Fibroblast of pulmonary artery (primary cell): ENCODE measurements around the gene TM9SF2.
A peak's percentile ranks its signal among the peaks of the same experiment; 100 is the strongest.

Experiments used
- DNase-seq: peaks from one replicate; pipeline ENCODE4 v3.0.0-alpha.2; 2010; ENCODE audit warnings: low read depth
- H3K4me3 ChIP-seq: replicated peaks from 2 replicates; pipeline ENCODE4 v1.5.1; 2011; ENCODE audit warnings: low read depth, mild to moderate bottlenecking, control low read depth, low read length, moderate library complexity
- TF ChIP-seq, protein P1 (sequence below): IDR thresholded peaks from 2 replicates; pipeline ENCODE4 v1.5.1; 2011; ENCODE audit warnings: mild to moderate bottlenecking, control low read depth, low read length, inconsistent platforms; ENCODE audit errors: missing control alignments

TM9SF2 gene

DNA sequence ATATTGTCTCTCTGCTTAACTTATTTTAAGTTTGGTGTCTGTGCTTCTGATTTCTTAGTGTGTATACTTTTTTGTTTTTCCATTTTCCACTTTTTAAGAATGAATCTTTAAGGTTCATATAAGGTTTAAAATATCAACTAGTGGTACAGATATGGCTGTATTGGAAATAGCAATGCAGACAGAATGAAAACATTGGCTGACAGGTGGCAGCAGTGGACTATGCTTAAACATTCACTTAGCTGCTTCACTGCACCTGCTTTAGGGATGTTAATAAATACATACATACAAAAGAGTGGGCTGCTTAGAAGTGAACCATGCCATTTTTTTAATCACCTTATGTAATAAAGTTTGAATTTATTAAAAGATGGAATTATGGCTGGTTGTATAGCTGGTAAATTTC lies 27.3 kb downstream of the TM9SF2 start:
- no peak overlapping the region for H3K4me3 ChIP-seq
- DNase-seq, result no peak
- TF ChIP-seq, protein P1, sequence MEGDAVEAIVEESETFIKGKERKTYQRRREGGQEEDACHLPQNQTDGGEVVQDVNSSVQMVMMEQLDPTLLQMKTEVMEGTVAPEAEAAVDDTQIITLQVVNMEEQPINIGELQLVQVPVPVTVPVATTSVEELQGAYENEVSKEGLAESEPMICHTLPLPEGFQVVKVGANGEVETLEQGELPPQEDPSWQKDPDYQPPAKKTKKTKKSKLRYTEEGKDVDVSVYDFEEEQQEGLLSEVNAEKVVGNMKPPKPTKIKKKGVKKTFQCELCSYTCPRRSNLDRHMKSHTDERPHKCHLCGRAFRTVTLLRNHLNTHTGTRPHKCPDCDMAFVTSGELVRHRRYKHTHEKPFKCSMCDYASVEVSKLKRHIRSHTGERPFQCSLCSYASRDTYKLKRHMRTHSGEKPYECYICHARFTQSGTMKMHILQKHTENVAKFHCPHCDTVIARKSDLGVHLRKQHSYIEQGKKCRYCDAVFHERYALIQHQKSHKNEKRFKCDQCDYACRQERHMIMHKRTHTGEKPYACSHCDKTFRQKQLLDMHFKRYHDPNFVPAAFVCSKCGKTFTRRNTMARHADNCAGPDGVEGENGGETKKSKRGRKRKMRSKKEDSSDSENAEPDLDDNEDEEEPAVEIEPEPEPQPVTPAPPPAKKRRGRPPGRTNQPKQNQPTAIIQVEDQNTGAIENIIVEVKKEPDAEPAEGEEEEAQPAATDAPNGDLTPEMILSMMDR, result peak; percentile 4

DNA sequence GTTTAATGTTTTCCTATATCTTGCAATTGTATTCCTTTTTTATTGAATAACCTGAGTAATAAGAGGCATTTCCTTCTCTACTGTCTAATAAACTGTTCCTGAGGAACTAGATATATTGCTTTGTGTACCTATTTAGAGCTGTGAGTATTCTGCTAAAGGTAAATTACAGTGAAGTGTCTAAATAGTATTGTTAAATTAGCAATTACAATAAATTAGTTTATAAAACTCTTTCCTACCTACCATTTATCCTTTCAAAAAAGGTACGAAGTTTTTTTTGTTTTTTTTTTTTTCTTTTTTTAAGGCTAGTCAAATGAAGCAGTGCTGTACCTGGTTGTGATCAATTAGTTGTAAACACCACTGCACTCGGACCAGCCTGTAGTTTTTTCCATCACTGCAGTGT lies 34.8 kb downstream of the TM9SF2 start:
- H3K4me3 ChIP-seq, result no peak overlapping the region
- TF ChIP-seq, protein P1, result no peak
- no peak for DNase-seq

DNA sequence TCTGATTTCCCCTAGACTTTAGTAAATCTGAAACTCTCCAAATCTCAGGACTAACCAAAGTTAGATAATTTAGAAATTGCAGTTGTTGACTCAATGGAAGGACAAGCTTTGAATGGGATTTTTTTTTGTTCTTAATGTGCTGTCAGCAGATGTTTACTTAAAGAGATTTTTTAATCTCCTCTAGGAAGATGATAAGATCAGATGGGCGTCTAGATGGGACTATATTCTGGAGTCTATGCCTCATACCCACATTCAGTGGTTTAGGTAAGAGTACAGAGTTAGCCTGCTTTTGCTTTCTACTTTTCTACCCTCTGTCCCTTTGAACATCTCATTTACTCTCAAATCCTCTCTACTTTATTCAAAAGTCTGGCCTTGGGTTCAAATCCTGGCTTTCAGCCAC lies 39.3 kb downstream of the TM9SF2 start:
- H3K4me3 ChIP-seq, result no peak overlapping the region
- DNase-seq, result no peak
- TF ChIP-seq, protein P1, result no peak

DNA sequence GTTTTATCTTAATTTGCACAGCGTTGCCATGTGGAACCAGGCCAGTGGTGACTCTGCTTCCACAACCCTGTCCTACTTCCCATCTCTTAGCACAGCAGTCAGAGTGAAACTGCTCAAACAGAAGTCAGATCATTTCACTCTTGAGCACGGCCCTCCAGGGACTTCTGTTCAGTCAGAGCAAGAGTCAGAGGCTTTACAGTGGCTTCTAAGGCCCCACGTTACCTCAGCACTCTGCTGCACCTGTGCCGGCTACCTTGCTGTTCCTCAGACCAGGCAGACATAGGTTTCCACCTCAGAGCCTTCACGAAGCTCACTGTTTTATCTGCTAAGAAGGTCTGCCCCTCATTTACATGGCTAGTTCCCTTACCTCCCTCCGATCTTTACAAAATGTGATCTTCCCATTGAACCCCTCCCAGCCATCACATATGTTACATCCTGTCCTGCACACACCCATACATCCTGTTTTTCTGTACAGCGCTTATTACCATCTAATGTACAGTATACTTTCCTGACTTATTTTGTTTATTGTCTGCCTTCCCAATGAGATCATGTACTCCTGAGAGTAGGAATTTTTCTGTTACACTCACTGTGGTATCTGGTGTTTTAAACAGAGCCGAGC lies 41.6 kb downstream of the TM9SF2 start:
- H3K4me3 ChIP-seq, result no peak overlapping the region
- TF ChIP-seq, protein P1, result no peak
- no peak for DNase-seq

DNA sequence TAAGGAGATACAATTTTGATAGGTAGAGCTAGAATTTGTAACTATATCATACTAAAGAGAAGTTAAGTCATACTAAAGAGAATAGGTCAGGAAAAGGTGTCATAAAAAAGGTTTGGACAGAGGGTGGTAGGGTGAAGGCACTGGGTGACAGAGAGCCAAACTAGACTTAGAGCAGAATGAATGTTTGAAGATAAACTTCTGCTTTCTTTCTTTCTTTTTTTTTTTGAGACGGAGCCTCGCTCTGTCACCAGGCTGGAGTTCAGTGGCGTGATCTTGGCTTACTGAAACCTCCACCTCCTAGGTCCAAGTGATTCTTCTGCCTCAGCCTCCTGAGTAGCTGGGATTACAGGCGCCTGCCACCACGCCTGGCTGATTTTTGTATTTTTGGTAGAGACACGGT lies 44.1 kb downstream of the TM9SF2 start:
- no peak for DNase-seq
- TF ChIP-seq, protein P1, result no peak
- no peak overlapping the region for H3K4me3 ChIP-seq

DNA sequence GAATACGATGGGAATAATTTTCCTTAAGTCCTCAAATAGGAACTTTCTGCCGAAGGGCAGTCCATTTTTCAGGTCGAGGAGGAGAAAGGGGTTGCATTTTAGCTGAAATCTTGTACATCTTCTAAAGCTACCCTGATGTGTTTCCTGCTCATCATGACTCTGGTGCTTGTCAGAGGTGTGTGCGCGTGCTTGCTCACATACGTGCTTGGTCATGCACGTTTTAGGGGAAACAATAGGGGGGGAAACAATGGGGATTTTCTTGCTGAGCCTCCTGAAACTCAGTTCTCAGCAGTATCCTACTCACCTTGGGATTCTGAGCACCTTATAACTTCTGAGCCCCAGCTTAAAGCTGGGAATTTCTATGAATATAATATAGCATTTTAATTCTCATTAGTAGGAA lies 44.7 kb downstream of the TM9SF2 start:
- no peak overlapping the region for H3K4me3 ChIP-seq
- DNase-seq, result no peak
- TF ChIP-seq, protein P1, result no peak

DNA sequence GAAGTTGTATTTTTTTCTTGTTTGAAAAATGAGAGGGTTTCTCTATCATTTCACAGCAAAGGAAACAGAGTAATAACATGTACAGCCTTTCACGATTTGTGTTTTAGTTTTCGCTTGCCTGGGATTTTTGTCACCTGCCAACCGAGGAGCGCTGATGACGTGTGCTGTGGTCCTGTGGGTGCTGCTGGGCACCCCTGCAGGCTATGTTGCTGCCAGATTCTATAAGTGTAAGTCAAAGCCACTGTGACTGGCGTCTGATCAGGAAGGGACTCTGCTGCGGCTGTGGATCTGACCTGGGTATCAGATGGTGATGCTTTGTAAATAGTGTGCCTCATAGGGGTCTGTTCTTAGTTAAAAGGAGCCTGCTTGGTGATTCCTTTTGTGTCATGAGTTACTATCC lies 45.6 kb downstream of the TM9SF2 start:
- no peak for DNase-seq
- TF ChIP-seq, protein P1, result no peak
- no peak overlapping the region for H3K4me3 ChIP-seq
